ENCODE measurements around the gene GPATCH8. TPM values are rescaled to one million over a fixed set of nuclear protein-coding genes. Genes with fewer than 3 reads are reported as not detected.

GPATCH8 gene
- total and polyA plus RNA-seq, 10 of the 15 experiments (the other 5 are each of a cell fraction or from before 2014, with no cell fraction given), result 11.7 to 45.1 (median 21.3) TPM

- Histone ChIP-seq H3K4me3 (no peak overlapping the region), H3K79me2 (ENCODE audit: control insufficient read depth, insufficient read depth, low read length) (peaks cover 27% of the 10 kb centered on the region), H3K27ac (ENCODE audit: control insufficient read depth, insufficient read depth) (no peak overlapping the region), H2AFZ (ENCODE audit: control insufficient read depth, low read depth, low read length) (no peak overlapping the region), H4K20me1 (ENCODE audit: control insufficient read depth, insufficient read depth) (no peaks in the 10 kb centered on the region; the same call in 1 of the 2 replicates), H3K27me3 (replicated peaks in 1 of 2; ENCODE audit: control insufficient read depth in 2 of 2, insufficient read depth in 2 of 2, low read length in 1 of 2) (no peaks in the 10 kb centered on the region), H3K36me3 (ENCODE audit: control insufficient read depth in 2 of 2, insufficient read depth in 2 of 2, low read length in 1 of 2) (peaks cover 2 to 6% of the 10 kb centered on the region in 2 experiments; a peak in 2 of 4 replicates), H3K9ac (ENCODE audit: control insufficient read depth, insufficient read depth, low read length) (no peak overlapping the region), H3K9me3 (replicated peaks; ENCODE audit: control insufficient read depth, insufficient read depth, low read length) (no peaks in the 10 kb centered on the region; the same call in 2 of the 3 replicates), H3K4me1 (ENCODE audit: control insufficient read depth, insufficient read depth, low read length) (no peaks in the 10 kb centered on the region), H3K4me2 (ENCODE audit: control insufficient read depth, insufficient read depth) (no peak overlapping the region)
- ChIA-PET RAD21 (ENCODE audit: unreplicated experiment) (no interaction called here), SMC1A (ENCODE audit: uncharacterized antibody, unreplicated experiment) (interaction anchor here (1.2 kb wide), 1 partner anchor 11 kb away, joined by 5 read pairs; no protein-coding TSS in a partner anchor), CTCF (interaction anchor here (0.6 kb wide), 1 partner anchor 20 kb away, joined by 3 read pairs; no protein-coding TSS in a partner anchor), POLR2A (no interaction called here)
- BruUV-seq (replicated peaks), result no TSS peak
- 97% methylated on average over 2 of the region's 2 CpGs for WGBS (ENCODE audit: insufficient coverage, insufficient replicate concordance, low lambda C conversion rate, missing lambda C conversion rate)
- in situ Hi-C loops (cut with MboI), result no loop called here
- intact Hi-C loops (cut with micrococcal nuclease; ENCODE audit: unreplicated experiment), result no loop called here
- ATAC-seq, result no peak
- no peak for DNase-seq (ENCODE audit: low read depth, low spot score)
- TF ChIP-seq PML (IDR thresholded peaks at IDR 0.05; ENCODE audit: low read length), result no peak
- no peak for TF ChIP-seq CEBPZ (IDR thresholded peaks at IDR 0.05; ENCODE audit: low read depth, low read length)
- TF ChIP-seq HDGF (IDR thresholded peaks at IDR 0.05), result no peak
- TF ChIP-seq ATF7 (IDR thresholded peaks at IDR 0.05; ENCODE audit: low read depth), result no peak
- TF ChIP-seq RB1 (IDR thresholded peaks at IDR 0.05; ENCODE audit: borderline replicate concordance), result no peak
- no peak for TF ChIP-seq SIX5 (IDR thresholded peaks at IDR 0.05; ENCODE audit: low read depth, low read length, severe bottlenecking)
- TF ChIP-seq KDM1A (IDR thresholded peaks at IDR 0.05; ENCODE audit: borderline replicate concordance), result no peak
- TF ChIP-seq ZNF274 (IDR thresholded peaks at IDR 0.05; ENCODE audit: insufficient read depth, insufficient read length), result no peak
- no peak for TF ChIP-seq DPF2 (IDR thresholded peaks at IDR 0.05)
- TF ChIP-seq EGR1 (IDR thresholded peaks at IDR 0.05; ENCODE audit: borderline replicate concordance in 1 of 2, low read depth in 2 of 2, low read length in 2 of 2), result no peak
- TF ChIP-seq ZNF384 (IDR thresholded peaks at IDR 0.05; ENCODE audit: borderline replicate concordance, low read depth, low read length), result no peak
- no peak for TF ChIP-seq MTA3 (IDR thresholded peaks at IDR 0.05; ENCODE audit: borderline replicate concordance, low read length)
- TF ChIP-seq FOXK2 (IDR thresholded peaks at IDR 0.05), result no peak
- no peak for TF ChIP-seq KLF5 (IDR thresholded peaks at IDR 0.05; ENCODE audit: partially characterized antibody)
- no peak for TF ChIP-seq YBX1 (IDR thresholded peaks at IDR 0.05)
- no peak for TF ChIP-seq ZNF622 (IDR thresholded peaks at IDR 0.05)
- no peak for TF ChIP-seq BRCA1 (IDR thresholded peaks at IDR 0.05; ENCODE audit: low read depth, low read length)
- TF ChIP-seq NKRF (conservative IDR thresholded peaks at IDR 0.05), result no peak
- TF ChIP-seq MXI1 (IDR thresholded peaks at IDR 0.05; ENCODE audit: low read depth, low read length), result no peak
- FAIRE-seq, result no peak
Observed at GRCh38 chr17:44465276-44465675, 37.9 kb downstream of the GPATCH8 start.

All from GM12878 (cell line).